HG03135 (cell line): ENCODE results near the gene EML3.

ENCODE experiments used
- ATAC-seq: cut with Tn5 transposase; IDR thresholded peaks from one replicate; pipeline ENCODE4 v1.9.1; 2021; ENCODE audit warnings: mild to moderate bottlenecking, moderate library complexity; ENCODE audit not compliant: unreplicated experiment

Gene EML3

DNA sequence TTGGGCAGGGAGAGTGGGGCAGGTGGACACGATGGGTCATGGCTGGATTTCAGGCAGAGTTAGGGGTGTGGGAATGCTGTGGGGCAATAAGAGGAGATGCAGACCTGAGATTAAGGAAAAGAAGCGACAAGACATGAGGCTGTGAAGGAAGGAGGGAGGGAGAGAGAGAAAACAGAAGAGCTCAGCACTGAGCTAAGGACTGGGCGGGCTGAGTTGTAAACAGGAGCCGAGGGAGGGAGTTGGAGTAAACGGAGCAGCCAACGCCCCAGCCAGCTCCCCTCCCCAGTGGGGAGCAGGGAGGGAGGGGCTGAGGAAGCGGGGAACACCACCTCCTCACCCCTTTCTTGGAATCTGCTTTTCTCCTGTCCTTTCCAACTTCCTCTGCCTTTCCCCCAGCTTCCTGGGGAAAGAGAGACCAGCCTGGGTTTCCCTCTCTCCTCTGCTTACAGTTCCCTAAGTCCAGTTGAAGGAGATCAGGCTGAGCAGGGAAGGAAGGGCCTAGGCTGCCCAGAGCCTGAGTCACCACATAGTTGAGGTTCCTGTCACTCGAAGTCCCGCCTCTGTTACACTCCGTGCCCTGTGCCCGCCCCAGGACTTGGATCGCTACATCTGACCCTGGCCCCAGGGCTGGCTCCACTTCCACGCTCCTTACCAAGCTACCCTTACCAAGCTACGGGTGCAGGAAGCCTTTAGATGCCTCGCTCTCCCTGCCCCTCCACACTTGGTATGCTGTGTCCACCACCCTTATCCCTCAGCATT, 59.3 kb downstream of the EML3 start:
- no peak for ATAC-seq

DNA sequence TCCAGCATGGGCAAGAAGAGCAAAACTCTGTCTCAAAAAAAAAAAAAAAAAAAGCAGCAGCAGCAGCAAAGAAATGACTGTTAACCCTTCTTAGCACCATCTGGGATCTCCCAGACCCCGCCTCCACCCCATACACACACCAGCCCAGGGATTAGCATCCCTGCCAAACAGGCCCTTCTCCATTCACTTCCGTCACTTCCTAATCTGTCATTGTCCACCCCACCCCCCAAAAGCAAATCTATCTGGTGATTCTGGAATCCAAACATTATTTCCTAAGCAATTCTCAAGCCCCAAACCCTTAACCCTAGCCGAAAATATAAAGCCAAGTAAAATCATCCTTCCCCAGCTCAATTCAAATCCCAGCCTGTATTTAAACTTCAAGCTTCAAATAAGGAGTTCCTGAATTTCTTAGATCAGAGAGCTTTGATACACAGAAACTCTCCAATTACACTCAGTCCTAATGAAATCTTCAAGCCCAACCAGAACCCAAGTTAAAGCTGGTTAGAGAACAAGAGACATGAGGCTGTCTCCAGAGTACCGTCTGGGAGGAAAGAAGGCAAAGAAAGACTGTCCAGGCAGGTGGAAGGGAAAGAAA, 60.0 kb downstream of the EML3 start:
- no peak for ATAC-seq
